HepG2 (cell line): ENCODE results near the gene MPZ. TPM values are rescaled to one million over a fixed set of nuclear protein-coding genes. Genes with fewer than 3 reads are reported as not detected.
A peak's percentile ranks its signal among the peaks of the same experiment; 100 is the strongest.

Experiments
- ATF4 ChIP-seq, 2 experiments: fragments of 450-650 bp in 1 of 2; sonication (generic) in 1 of 2; formaldehyde crosslinking; IDR thresholded peaks; 2 replicates each; pipeline versions ENCODE4 v1.5.0 to v1.8.0; 2020 to 2022; ENCODE audit warnings: mild to moderate bottlenecking in 1 of 2, missing genetic modification reagents in 1 of 2
- JUN ChIP-seq: sonication (generic); formaldehyde crosslinking; IDR thresholded peaks from 2 replicates; pipeline ENCODE4 v1.4.0; 2020; ENCODE audit warnings: mild to moderate bottlenecking, missing genetic modification reagents
- KDM4B ChIP-seq: sonication (generic); formaldehyde crosslinking; IDR thresholded peaks from 2 replicates; pipeline ENCODE4 v1.4.0; 2020; ENCODE audit warnings: missing genetic modification reagents
- MTF2 ChIP-seq: sonication (generic); formaldehyde crosslinking; IDR thresholded peaks from 2 replicates; pipeline ENCODE4 v1.5.0; 2020; ENCODE audit warnings: missing genetic modification reagents, borderline replicate concordance
- NAIF1 ChIP-seq: sonication (generic); formaldehyde crosslinking; IDR thresholded peaks from 2 replicates; pipeline ENCODE4 v1.5.0; 2020; ENCODE audit warnings: mild to moderate bottlenecking, missing genetic modification reagents, borderline replicate concordance
- NR1H2 ChIP-seq: sonication (generic); formaldehyde crosslinking; IDR thresholded peaks from 2 replicates; pipeline ENCODE4 v1.8.1; 2022; ENCODE audit warnings: low read depth, missing genetic modification reagents, borderline replicate concordance
- RORA ChIP-seq: sonication (generic); formaldehyde crosslinking; IDR thresholded peaks from 2 replicates; pipeline ENCODE4 v1.5.0; 2020; ENCODE audit warnings: mild to moderate bottlenecking, missing genetic modification reagents, moderate library complexity
- SP2 ChIP-seq: sonication (generic); formaldehyde crosslinking; IDR thresholded peaks from 2 replicates; pipeline ENCODE4 v1.5.1; 2020; ENCODE audit warnings: mild to moderate bottlenecking, missing genetic modification reagents
- SRSF4 ChIP-seq: fragments of 200-400 bp; formaldehyde crosslinking; IDR thresholded peaks from one replicate; pipeline ENCODE4 v1.6.1; 2018; ENCODE audit warnings: mild to moderate bottlenecking, low read depth, low read length, moderate library complexity; ENCODE audit not compliant: poor library complexity, severe bottlenecking
- TAF15 ChIP-seq: fragments of 200-400 bp; formaldehyde crosslinking; IDR thresholded peaks from one replicate; pipeline ENCODE4 v1.6.1; 2018; ENCODE audit warnings: mild to moderate bottlenecking, low read depth, low read length; ENCODE audit not compliant: poor library complexity, severe bottlenecking
- ZBTB3 ChIP-seq: sonication (generic); formaldehyde crosslinking; IDR thresholded peaks from 2 replicates; pipeline ENCODE4 v1.4.0; 2020; ENCODE audit warnings: low read depth, mild to moderate bottlenecking, moderate library complexity, missing genetic modification reagents, borderline replicate concordance
- ZBTB7A ChIP-seq: sonication (generic); formaldehyde crosslinking; IDR thresholded peaks from 2 replicates; pipeline ENCODE4 v1.8.0; 2022; ENCODE audit warnings: mild to moderate bottlenecking, missing genetic modification reagents
- ZNF230 ChIP-seq: sonication (generic); formaldehyde crosslinking; IDR thresholded peaks from 2 replicates; pipeline ENCODE4 v1.4.0; 2020; ENCODE audit warnings: mild to moderate bottlenecking, missing genetic modification reagents
- ZNF232 ChIP-seq: sonication (generic); formaldehyde crosslinking; IDR thresholded peaks from 2 replicates; pipeline ENCODE4 v1.4.0; 2020; ENCODE audit warnings: missing genetic modification reagents, borderline replicate concordance
- ZNF256 ChIP-seq: sonication (generic); formaldehyde crosslinking; conservative IDR thresholded peaks from 2 replicates; pipeline ENCODE4 v1.4.0; 2020; ENCODE audit warnings: missing genetic modification reagents
- ZNF33A ChIP-seq: sonication (generic); formaldehyde crosslinking; IDR thresholded peaks from 2 replicates; pipeline ENCODE4 v1.5.1; 2020; ENCODE audit warnings: missing genetic modification reagents, mild to moderate bottlenecking, moderate library complexity, borderline replicate concordance
- ZNF567 ChIP-seq: sonication (generic); formaldehyde crosslinking; IDR thresholded peaks from 2 replicates; pipeline ENCODE4 v1.8.1; 2023; ENCODE audit warnings: mild to moderate bottlenecking, missing genetic modification reagents, borderline replicate concordance
- ZNF672 ChIP-seq: sonication (generic); formaldehyde crosslinking; IDR thresholded peaks from 2 replicates; pipeline ENCODE4 v1.8.1; 2022; ENCODE audit warnings: missing genetic modification reagents
- ZNF768 ChIP-seq: sonication (generic); formaldehyde crosslinking; IDR thresholded peaks from 2 replicates; pipeline ENCODE4 v1.4.0; 2020; ENCODE audit warnings: missing genetic modification reagents
- polyA plus RNA-seq, 8 experiments: library from polyadenylated mRNA; depleted of rRNA in 3 of 8; stranded (reverse) in 7 of 8; unstranded in 1 of 8; fragments of >200 nt; fragmentation: Illumina TruSeq in 4 of 8; extraction: Trizol in 4 of 8; gene quantifications; 2 replicates each; pipeline versions ENCODE4 v1.2.1 to v1.2.3, GENCODE V29; 2011 to 2016; ENCODE audit warnings: low read depth in 4 of 8, missing spikeins in 1 of 8, mixed read lengths in 1 of 8; ENCODE audit not compliant: insufficient read depth in 1 of 8
- total RNA-seq, 5 experiments: library from RNA; depleted of rRNA; stranded (reverse); fragments of >200 nt; fragmentation: Illumina TruSeq; extraction: Trizol; gene quantifications; 2 replicates each; pipeline ENCODE4 v1.2.3, GENCODE V29; 2016; ENCODE audit warnings: low read depth in 1 of 5
- TF ChIP-seq, protein P1 (sequence below): sonication (generic); formaldehyde crosslinking; IDR thresholded peaks from 2 replicates; pipeline ENCODE4 v1.5.0; 2020; ENCODE audit warnings: mild to moderate bottlenecking, missing genetic modification reagents, borderline replicate concordance
- TF ChIP-seq, protein P2 (sequence below): IDR thresholded peaks from 2 replicates; pipeline ENCODE4 v1.6.1; 2016; ENCODE audit warnings: missing compliant biosample characterization, missing genetic modification reagents, borderline replicate concordance
- TF ChIP-seq, protein P3 (sequence below): sonication (generic); formaldehyde crosslinking; conservative IDR thresholded peaks from 2 replicates; pipeline ENCODE4 v1.4.0; 2020; ENCODE audit warnings: missing genetic modification reagents

MPZ gene
- total and polyA plus RNA-seq, 2 of the 13 experiments (the other 11 are each of a cell fraction or from before 2014, with no cell fraction given) = 18.3 to 24.6 TPM

DNA sequence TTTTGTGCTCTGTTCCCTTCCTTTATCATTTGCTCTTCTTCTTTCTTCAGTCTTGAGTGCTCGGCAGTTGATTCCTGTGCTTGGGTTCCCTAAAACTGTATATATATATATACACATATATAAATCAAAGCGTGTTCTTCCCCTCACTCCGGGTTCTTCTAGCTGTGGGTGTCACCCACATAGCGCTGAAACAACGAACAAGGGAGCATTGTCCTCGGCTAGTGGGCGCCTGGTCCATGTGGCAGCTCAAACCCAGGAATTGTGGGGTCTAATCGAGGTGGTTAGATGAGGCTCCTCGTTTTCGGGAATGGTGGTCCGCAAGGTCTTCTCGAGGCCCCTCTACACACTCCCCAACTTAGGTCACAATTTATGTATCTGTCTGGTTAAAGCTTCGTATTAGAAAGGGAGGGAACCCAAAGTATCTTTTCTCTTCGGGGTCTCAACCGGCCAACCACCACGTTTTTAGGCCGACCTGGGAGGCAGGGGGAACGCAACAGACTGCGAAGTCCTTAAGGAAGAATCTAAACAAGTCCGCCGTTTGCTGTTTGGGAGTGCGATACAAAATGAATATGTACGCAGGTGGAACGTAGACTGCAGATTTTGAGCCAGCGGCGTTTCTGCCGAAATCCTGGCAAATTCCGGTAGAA lies 3.9 kb upstream of the MPZ start (continued):
- no peak for TF ChIP-seq TAF15
- TF ChIP-seq ZNF256 (CRISPR knock-in tag) = 0 out of 2 replicates have a peak, but pooled peaks have one; percentile 50
- TF ChIP-seq, protein P1, sequence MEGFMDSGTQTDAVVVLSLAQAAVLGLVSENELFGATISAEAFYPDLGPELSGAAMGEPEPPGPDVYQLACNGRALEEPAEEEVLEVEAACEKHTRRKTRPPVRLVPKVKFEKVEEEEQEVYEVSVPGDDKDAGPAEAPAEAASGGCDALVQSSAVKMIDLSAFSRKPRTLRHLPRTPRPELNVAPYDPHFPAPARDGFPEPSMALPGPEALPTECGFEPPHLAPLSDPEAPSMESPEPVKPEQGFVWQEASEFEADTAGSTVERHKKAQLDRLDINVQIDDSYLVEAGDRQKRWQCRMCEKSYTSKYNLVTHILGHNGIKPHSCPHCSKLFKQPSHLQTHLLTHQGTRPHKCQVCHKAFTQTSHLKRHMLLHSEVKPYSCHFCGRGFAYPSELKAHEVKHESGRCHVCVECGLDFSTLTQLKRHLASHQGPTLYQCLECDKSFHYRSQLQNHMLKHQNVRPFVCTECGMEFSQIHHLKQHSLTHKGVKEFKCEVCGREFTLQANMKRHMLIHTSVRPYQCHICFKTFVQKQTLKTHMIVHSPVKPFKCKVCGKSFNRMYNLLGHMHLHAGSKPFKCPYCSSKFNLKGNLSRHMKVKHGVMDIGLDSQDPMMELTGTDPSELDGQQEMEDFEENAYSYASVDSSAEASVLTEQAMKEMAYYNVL = no peak
- TF ChIP-seq ATF4 (CRISPR knock-in tag; IDR thresholded peaks at IDR 0.05) = no peak
- no peak for TF ChIP-seq SP2 (CRISPR knock-in tag)
- TF ChIP-seq ZNF768 (CRISPR knock-in tag) = no peak
- TF ChIP-seq NAIF1 (CRISPR knock-in tag) = no peak
- TF ChIP-seq KDM4B (CRISPR knock-in tag) = no peak
- 0 out of 2 replicates have a peak, but pooled peaks have one; percentile 7 for TF ChIP-seq MTF2 (CRISPR knock-in tag)
- no peak for TF ChIP-seq ZNF230 (CRISPR knock-in tag)
- TF ChIP-seq NR1H2 (CRISPR knock-in tag) = no peak
- TF ChIP-seq ZNF33A (CRISPR knock-in tag) = no peak
- TF ChIP-seq ZNF567 (CRISPR knock-in tag) = no peak
- TF ChIP-seq RORA (CRISPR knock-in tag) = no peak
- TF ChIP-seq ZBTB3 (CRISPR knock-in tag) = no peak
- no peak for TF ChIP-seq ZNF672 (CRISPR knock-in tag)
- TF ChIP-seq ZBTB7A = peak; percentile 71; the same call in 1 of the 2 replicates
- TF ChIP-seq, protein P2, sequence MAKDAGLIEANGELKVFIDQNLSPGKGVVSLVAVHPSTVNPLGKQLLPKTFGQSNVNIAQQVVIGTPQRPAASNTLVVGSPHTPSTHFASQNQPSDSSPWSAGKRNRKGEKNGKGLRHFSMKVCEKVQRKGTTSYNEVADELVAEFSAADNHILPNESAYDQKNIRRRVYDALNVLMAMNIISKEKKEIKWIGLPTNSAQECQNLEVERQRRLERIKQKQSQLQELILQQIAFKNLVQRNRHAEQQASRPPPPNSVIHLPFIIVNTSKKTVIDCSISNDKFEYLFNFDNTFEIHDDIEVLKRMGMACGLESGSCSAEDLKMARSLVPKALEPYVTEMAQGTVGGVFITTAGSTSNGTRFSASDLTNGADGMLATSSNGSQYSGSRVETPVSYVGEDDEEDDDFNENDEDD (CRISPR knock-in tag) = peak; percentile 13; the same call in 1 of the 2 replicates
- TF ChIP-seq, protein P3, sequence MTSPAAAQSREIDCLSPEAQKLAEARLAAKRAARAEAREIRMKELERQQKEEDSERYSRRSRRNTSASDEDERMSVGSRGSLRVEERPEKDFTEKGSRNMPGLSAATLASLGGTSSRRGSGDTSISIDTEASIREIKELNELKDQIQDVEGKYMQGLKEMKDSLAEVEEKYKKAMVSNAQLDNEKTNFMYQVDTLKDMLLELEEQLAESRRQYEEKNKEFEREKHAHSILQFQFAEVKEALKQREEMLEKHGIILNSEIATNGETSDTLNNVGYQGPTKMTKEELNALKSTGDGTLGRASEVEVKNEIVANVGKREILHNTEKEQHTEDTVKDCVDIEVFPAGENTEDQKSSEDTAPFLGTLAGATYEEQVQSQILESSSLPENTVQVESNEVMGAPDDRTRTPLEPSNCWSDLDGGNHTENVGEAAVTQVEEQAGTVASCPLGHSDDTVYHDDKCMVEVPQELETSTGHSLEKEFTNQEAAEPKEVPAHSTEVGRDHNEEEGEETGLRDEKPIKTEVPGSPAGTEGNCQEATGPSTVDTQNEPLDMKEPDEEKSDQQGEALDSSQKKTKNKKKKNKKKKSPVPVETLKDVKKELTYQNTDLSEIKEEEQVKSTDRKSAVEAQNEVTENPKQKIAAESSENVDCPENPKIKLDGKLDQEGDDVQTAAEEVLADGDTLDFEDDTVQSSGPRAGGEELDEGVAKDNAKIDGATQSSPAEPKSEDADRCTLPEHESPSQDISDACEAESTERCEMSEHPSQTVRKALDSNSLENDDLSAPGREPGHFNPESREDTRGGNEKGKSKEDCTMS (CRISPR knock-in tag) = no peak
- TF ChIP-seq ZNF232 (CRISPR knock-in tag) = no peak
- no peak for TF ChIP-seq JUN (CRISPR knock-in tag)
- TF ChIP-seq SRSF4 = no peak
